ENCODE measurements around the gene TMEM8B.

DNA sequence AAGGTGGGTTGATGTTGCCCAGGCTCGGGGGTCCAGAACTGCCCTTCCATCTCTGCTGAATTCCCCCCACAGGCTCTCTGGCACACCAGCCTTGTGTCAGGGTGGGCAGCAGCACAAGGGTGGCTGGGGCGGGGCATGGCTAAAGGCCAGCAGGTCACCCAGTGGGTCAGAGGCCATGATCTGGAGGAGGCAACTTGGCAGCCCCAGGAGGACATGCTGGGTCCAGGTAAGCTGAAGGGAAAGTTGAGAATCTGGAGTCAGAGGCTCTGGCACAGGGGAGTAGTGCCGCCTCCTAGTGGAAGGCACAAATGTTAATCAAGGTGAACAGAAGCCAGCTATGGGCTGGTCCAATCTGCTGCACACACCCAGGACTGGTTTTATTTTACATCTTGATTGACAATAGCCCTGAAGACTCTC, 6.2 kb downstream of the TMEM8B start:
- TF ChIP-seq MXI1 (conservative IDR thresholded peaks at IDR 0.05; ENCODE audit: poor library complexity, severe bottlenecking) (no peak), POLR2AphosphoS5 (IDR thresholded peaks at IDR 0.05) (no peak), TAF1 (IDR thresholded peaks at IDR 0.05; ENCODE audit: low read depth) (no peak), SMC3 (conservative IDR thresholded peaks at IDR 0.05; ENCODE audit: poor library complexity) (no peak)
- TF ChIP-seq, protein P1, sequence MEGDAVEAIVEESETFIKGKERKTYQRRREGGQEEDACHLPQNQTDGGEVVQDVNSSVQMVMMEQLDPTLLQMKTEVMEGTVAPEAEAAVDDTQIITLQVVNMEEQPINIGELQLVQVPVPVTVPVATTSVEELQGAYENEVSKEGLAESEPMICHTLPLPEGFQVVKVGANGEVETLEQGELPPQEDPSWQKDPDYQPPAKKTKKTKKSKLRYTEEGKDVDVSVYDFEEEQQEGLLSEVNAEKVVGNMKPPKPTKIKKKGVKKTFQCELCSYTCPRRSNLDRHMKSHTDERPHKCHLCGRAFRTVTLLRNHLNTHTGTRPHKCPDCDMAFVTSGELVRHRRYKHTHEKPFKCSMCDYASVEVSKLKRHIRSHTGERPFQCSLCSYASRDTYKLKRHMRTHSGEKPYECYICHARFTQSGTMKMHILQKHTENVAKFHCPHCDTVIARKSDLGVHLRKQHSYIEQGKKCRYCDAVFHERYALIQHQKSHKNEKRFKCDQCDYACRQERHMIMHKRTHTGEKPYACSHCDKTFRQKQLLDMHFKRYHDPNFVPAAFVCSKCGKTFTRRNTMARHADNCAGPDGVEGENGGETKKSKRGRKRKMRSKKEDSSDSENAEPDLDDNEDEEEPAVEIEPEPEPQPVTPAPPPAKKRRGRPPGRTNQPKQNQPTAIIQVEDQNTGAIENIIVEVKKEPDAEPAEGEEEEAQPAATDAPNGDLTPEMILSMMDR (IDR thresholded peaks at IDR 0.05; ENCODE audit: poor library complexity, severe bottlenecking): no peak
